DND-41 (cell line): ENCODE data around the gene TOR1A.

Experiments used
- EZH2 ChIP-seq: IDR thresholded peaks from 3 replicates; pipeline ENCODE4 v1.6.1; 2012; ENCODE audit warnings: borderline replicate concordance, low read depth, mild to moderate bottlenecking, moderate library complexity, low read length, inconsistent platforms; ENCODE audit not compliant: severe bottlenecking
- TF ChIP-seq, protein P1 (sequence below): IDR thresholded peaks from 2 replicates; pipeline ENCODE4 v1.5.1; 2012; ENCODE audit warnings: borderline replicate concordance, low read length, moderate library complexity, mild to moderate bottlenecking; ENCODE audit not compliant: poor library complexity, severe bottlenecking; ENCODE audit errors: extremely low read depth

DNA sequence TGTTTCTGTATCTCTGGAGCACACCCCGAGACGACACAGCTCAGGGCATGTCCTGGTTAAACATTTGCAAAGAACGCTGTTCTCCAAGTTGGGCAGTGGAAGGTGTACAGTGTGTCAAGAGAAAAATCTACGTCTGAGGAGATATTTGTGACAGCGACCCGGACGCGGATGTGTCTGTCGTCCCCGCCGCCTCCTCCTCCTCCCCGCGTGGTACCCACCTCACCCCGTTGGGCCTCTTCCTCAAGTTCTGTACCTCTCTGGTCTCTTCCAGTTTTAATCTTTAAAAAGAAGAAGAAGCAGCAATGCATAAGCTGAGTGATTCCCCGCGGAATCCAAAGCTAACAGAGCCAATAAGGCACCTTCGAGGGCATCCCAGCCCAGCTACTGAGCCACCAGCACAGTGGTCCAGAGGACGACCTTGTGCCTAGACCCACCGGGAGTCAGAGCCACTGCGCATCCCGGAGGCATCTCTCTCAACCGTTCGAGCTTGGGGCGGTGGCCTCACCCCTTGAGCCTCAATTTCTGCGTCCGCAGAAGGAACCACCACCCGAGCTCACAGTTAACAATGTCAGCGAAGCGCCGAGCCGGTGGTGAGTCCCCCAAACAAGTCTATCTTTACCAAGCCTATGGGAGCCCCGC, 10.7 kb upstream of the TOR1A start:
- TF ChIP-seq, protein P1, sequence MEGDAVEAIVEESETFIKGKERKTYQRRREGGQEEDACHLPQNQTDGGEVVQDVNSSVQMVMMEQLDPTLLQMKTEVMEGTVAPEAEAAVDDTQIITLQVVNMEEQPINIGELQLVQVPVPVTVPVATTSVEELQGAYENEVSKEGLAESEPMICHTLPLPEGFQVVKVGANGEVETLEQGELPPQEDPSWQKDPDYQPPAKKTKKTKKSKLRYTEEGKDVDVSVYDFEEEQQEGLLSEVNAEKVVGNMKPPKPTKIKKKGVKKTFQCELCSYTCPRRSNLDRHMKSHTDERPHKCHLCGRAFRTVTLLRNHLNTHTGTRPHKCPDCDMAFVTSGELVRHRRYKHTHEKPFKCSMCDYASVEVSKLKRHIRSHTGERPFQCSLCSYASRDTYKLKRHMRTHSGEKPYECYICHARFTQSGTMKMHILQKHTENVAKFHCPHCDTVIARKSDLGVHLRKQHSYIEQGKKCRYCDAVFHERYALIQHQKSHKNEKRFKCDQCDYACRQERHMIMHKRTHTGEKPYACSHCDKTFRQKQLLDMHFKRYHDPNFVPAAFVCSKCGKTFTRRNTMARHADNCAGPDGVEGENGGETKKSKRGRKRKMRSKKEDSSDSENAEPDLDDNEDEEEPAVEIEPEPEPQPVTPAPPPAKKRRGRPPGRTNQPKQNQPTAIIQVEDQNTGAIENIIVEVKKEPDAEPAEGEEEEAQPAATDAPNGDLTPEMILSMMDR, result no peak
- TF ChIP-seq EZH2, result no peak
